PC-9 (cell line): Measurements from ENCODE around the gene CALY. TPM values are rescaled to one million over a fixed set of nuclear protein-coding genes. Genes with fewer than 3 reads are reported as not detected.
A peak's percentile ranks its signal among the peaks of the same experiment; 100 is the strongest.

ENCODE experiments used
- BruUV-seq: library from RNA; stranded (reverse); fragments of 400-500 nt; replicated peaks from 2 replicates; lab custom pipeline; 2021; lab: Mats Ljungman, UMichigan
- CTCF ChIA-PET: fragments of 300-600 bp; sonication (Branson Sonifier 250); formaldehyde crosslinking; loops from one replicate; lab custom pipeline; 2022; ENCODE audit warnings: antibody characterized with exemption; lab: Charles Lee
- POLR2A ChIA-PET: fragments of 300-600 bp; sonication (Branson Sonifier 250); formaldehyde crosslinking; loops from one replicate; lab custom pipeline; 2022; ENCODE audit warnings: antibody characterized with exemption; ENCODE audit not compliant: unreplicated experiment; lab: Charles Lee
- DNase-seq, 2 experiments: peaks; one replicate each; pipeline versions ENCODE4 v3.0.0 to v3.0.0-alpha.2; 2015 to 2022; ENCODE audit warnings: mixed read lengths in 1 of 2
- H2AFZ ChIP-seq: fragments of 200-600 bp; sonication (generic); 2 replicates; pipeline ENCODE4 v1.8.1; 2017; ENCODE audit warnings: antibody characterized with exemption
- H3F3A ChIP-seq: fragments of 200-600 bp; sonication (generic); 2 replicates; pipeline ENCODE4 v1.8.1; 2017; ENCODE audit warnings: antibody characterized with exemption, mild to moderate bottlenecking, low read depth; ENCODE audit not compliant: insufficient read depth
- H3K27ac ChIP-seq: fragments of 200-600 bp; sonication (generic); 2 replicates; pipeline ENCODE4 v1.6.1; 2016; ENCODE audit warnings: mixed run types
- H3K27me3 ChIP-seq: fragments of 200-600 bp; sonication (generic); 2 replicates; pipeline ENCODE4 v1.6.1; 2016; ENCODE audit warnings: low read depth, mixed run types; ENCODE audit not compliant: insufficient read depth
- H3K36me3 ChIP-seq: fragments of 200-600 bp; sonication (generic); 2 replicates; pipeline ENCODE4 v1.6.1; 2016; ENCODE audit warnings: low read depth, mixed run types
- H3K4me1 ChIP-seq: fragments of 200-600 bp; sonication (generic); replicated peaks from 2 replicates; pipeline ENCODE4 v1.6.1; 2016; ENCODE audit warnings: mixed run types; ENCODE audit not compliant: insufficient read depth
- H3K4me2 ChIP-seq: fragments of 200-600 bp; sonication (generic); 2 replicates; pipeline ENCODE4 v1.6.1; 2017; ENCODE audit warnings: mixed run types
- H3K4me3 ChIP-seq: fragments of 200-600 bp; sonication (generic); 2 replicates; pipeline ENCODE4 v1.6.1; 2016; ENCODE audit warnings: mixed run types
- H3K79me2 ChIP-seq: fragments of 200-600 bp; sonication (generic); 2 replicates; pipeline ENCODE4 v1.6.1; 2017; ENCODE audit warnings: low read depth, mixed run types
- H3K9me2 ChIP-seq: fragments of 200-600 bp; sonication (generic); 2 replicates; pipeline ENCODE4 v1.8.1; 2017; ENCODE audit warnings: mild to moderate bottlenecking; ENCODE audit not compliant: insufficient read depth
- H3K9me3 ChIP-seq: fragments of 200-600 bp; sonication (generic); 2 replicates; pipeline ENCODE4 v1.8.1; 2016; ENCODE audit warnings: low read depth; ENCODE audit not compliant: insufficient read depth
- H4K20me1 ChIP-seq: fragments of 200-600 bp; sonication (generic); 2 replicates; pipeline ENCODE4 v1.8.1; 2017; ENCODE audit not compliant: insufficient read depth
- CTCF ChIP-seq: fragments of 200-600 bp; sonication (generic); conservative IDR thresholded peaks from 2 replicates; pipeline ENCODE4 v1.6.1; 2017; ENCODE audit warnings: mixed run types, antibody characterized with exemption, mild to moderate bottlenecking, moderate library complexity
- EZH2 ChIP-seq: fragments of 200-600 bp; sonication (generic); IDR thresholded peaks from 2 replicates; pipeline ENCODE4 v1.8.0; 2017; ENCODE audit warnings: antibody characterized with exemption, low read depth
- intact Hi-C: fragments of 100-400 bp; cut with micrococcal nuclease; formaldehyde crosslinking; loops from one replicate; pipeline ENCODE4 v1.10.0; 2022; ENCODE audit not compliant: unreplicated experiment
- total RNA-seq: library from RNA; stranded (reverse); gene quantifications from 2 replicates; pipeline ENCODE4 v1.2.3, GENCODE V29; 2021

The CALY gene
- total RNA-seq, 1 experiment from 2014 or later, result not detected

- peak in 1 of 2 experiments; percentile 56 for DNase-seq
- H3K9me3 ChIP-seq, result no peaks in the 10 kb centered on the region
- no peak overlapping the region for H2AFZ ChIP-seq
- H3F3A ChIP-seq, result no peaks in the 10 kb centered on the region
- no peaks in the 10 kb centered on the region for H3K36me3 ChIP-seq
- no TSS peak for BruUV-seq
- ChIA-PET POLR2A (interaction anchor here (0.6 kb wide), 1 partner anchor 303 kb away, joined by 3 read pairs; no protein-coding TSS in a partner anchor), CTCF (no interaction called here)
- no peaks in the 10 kb centered on the region for H3K79me2 ChIP-seq
- peak overlapping the region; percentile 58 for H3K4me2 ChIP-seq
- H3K27me3 ChIP-seq, result no peaks in the 10 kb centered on the region
- no peaks in the 10 kb centered on the region for H3K9me2 ChIP-seq
- H3K27ac ChIP-seq, result no peak overlapping the region
- H4K20me1 ChIP-seq, result no peaks in the 10 kb centered on the region
- H3K4me1 ChIP-seq, result no peaks in the 10 kb centered on the region
- intact Hi-C loops, result no loop called here
- TF ChIP-seq CTCF (peak; percentile 64), EZH2 (no peak)
- peak overlapping the region; percentile 26; the same call in 1 of the 2 replicates for H3K4me3 ChIP-seq
These were observed 18.1 kb downstream of the CALY start for GRCh38 chr10:133318494-133319127.

GRCh38 chr10:133316732-133317131, 20.0 kb downstream of the CALY start:
- H3K27me3 ChIP-seq, result no peaks in the 10 kb centered on the region
- H3K36me3 ChIP-seq, result no peaks in the 10 kb centered on the region
- BruUV-seq, result no TSS peak
- no peaks in the 10 kb centered on the region for H3K79me2 ChIP-seq
- POLR2A ChIA-PET, result no interaction called here
- H3K4me3 ChIP-seq, result no peak overlapping the region
- H3K4me1 ChIP-seq, result no peaks in the 10 kb centered on the region
- no peak for TF ChIP-seq CTCF
- TF ChIP-seq EZH2, result no peak
- no peaks in the 10 kb centered on the region for H3F3A ChIP-seq
- H2AFZ ChIP-seq, result no peak overlapping the region
- H3K9me3 ChIP-seq, result no peaks in the 10 kb centered on the region
- intact Hi-C loops, result no loop called here
- CTCF ChIA-PET, result no interaction called here
- no peak for DNase-seq
- H4K20me1 ChIP-seq, result no peaks in the 10 kb centered on the region
- H3K4me2 ChIP-seq, result no peak overlapping the region
- H3K9me2 ChIP-seq, result no peaks in the 10 kb centered on the region
- no peak overlapping the region for H3K27ac ChIP-seq

- no peak overlapping the region for H3K4me2 ChIP-seq
- no peak overlapping the region for H3K27ac ChIP-seq
- H3K36me3 ChIP-seq, result no peaks in the 10 kb centered on the region
- intact Hi-C loops, result no loop called here
- no peaks in the 10 kb centered on the region for H3F3A ChIP-seq
- H3K27me3 ChIP-seq, result no peaks in the 10 kb centered on the region
- TF ChIP-seq EZH2, result no peak
- TF ChIP-seq CTCF, result no peak
- no peak overlapping the region for H3K4me3 ChIP-seq
- no peaks in the 10 kb centered on the region for H4K20me1 ChIP-seq
- H3K9me2 ChIP-seq, result no peaks in the 10 kb centered on the region
- H3K9me3 ChIP-seq, result no peaks in the 10 kb centered on the region
- BruUV-seq, result no TSS peak
- POLR2A ChIA-PET, result no interaction called here
- DNase-seq, result no peak
- no peaks in the 10 kb centered on the region for H3K4me1 ChIP-seq
- H3K79me2 ChIP-seq, result no peaks in the 10 kb centered on the region
- CTCF ChIA-PET, result no interaction called here
- H2AFZ ChIP-seq, result no peak overlapping the region
These were observed 20.4 kb downstream of the CALY start for GRCh38 chr10:133316266-133316665.
